Measurements from ENCODE around the gene TAAR6.
A peak's percentile ranks its signal among the peaks of the same experiment; 100 is the strongest.
"Not testable (repeated sequence)": the region's sequence is repeated elsewhere in the genome, so short reads cannot be mapped to it uniquely, and the experiment has no call there.

TAAR6 gene

GRCh38 chr6:132587424-132587823, 17.3 kb downstream of the TAAR6 start:
- no peaks in the 10 kb centered on the region for H3K9me3 ChIP-seq (ENCODE audit: control insufficient read depth, insufficient read depth, low read length)
- DNase-seq (ENCODE audit: low read depth, low spot score), result no peak
- WGBS (ENCODE audit: insufficient coverage, insufficient read length), result 100% methylated on average over 1 of the region's 2 CpGs
- H3K27me3 ChIP-seq (ENCODE audit: control insufficient read depth, insufficient read depth, low read length), result no peaks in the 10 kb centered on the region
- no peaks in the 10 kb centered on the region for H3K36me3 ChIP-seq (ENCODE audit: control insufficient read depth, insufficient read depth, low read length)
- H3K4me3 ChIP-seq (ENCODE audit: low read length), result no peak overlapping the region
- no peak overlapping the region for H3K27ac ChIP-seq (ENCODE audit: low read length)
- no peaks in the 10 kb centered on the region for H3K4me1 ChIP-seq (ENCODE audit: control insufficient read depth, insufficient read depth, low read length)

GRCh38 chr6:132589454-132589853, 19.3 kb downstream of the TAAR6 start, which contains the start of gene TAAR5:
TSS of gene TAAR5 (minus strand) at chr6:132589741. CDS start at chr6:132589686, 55 bp downstream.
- WGBS (ENCODE audit: insufficient coverage, insufficient read length), result no CpG with 5 or more reads among the region's 5 CpGs
- no peak within 1 kb of the TSS for H3K27ac ChIP-seq (ENCODE audit: low read length)

GRCh38 chr6:132590362-132590761, 20.2 kb downstream of the TAAR6 start:
- no CpG with 5 or more reads among the region's 1 CpG for WGBS (ENCODE audit: insufficient coverage, insufficient read length)
- Histone ChIP-seq H3K27me3 (ENCODE audit: control insufficient read depth, insufficient read depth, low read length) (no peaks in the 10 kb centered on the region), H3K4me3 (ENCODE audit: low read length) (no peak overlapping the region), H3K27ac (ENCODE audit: low read length) (no peak overlapping the region), H3K9me3 (ENCODE audit: control insufficient read depth, insufficient read depth, low read length) (no peaks in the 10 kb centered on the region), H3K4me1 (ENCODE audit: control insufficient read depth, insufficient read depth, low read length) (no peaks in the 10 kb centered on the region), H3K36me3 (ENCODE audit: control insufficient read depth, insufficient read depth, low read length) (no peaks in the 10 kb centered on the region)
- DNase-seq (ENCODE audit: low read depth, low spot score), result no peak

More at GRCh38 chr6:132589454-132589853, 19.3 kb downstream of the TAAR6 start, which contains the start of gene TAAR5:
- H3K9me3 ChIP-seq (ENCODE audit: control insufficient read depth, insufficient read depth, low read length), result no peaks in the 10 kb centered on the region
- no peaks in the 10 kb centered on the region for H3K36me3 ChIP-seq (ENCODE audit: control insufficient read depth, insufficient read depth, low read length)
- DNase-seq (ENCODE audit: low read depth, low spot score), result no peak
- no peaks in the 10 kb centered on the region for H3K4me1 ChIP-seq (ENCODE audit: control insufficient read depth, insufficient read depth, low read length)
- no peak within 1 kb of the TSS for H3K4me3 ChIP-seq (ENCODE audit: low read length)
- no peaks in the 10 kb centered on the region for H3K27me3 ChIP-seq (ENCODE audit: control insufficient read depth, insufficient read depth, low read length)

GRCh38 chr6:132592855-132593254, 22.7 kb downstream of the TAAR6 start:
- WGBS (ENCODE audit: insufficient coverage, insufficient read length), result no CpG with 5 or more reads among the region's 2 CpGs

GRCh38 chr6:132596201-132596600, 26.1 kb downstream of the TAAR6 start:
- Histone ChIP-seq H3K27me3 (ENCODE audit: control insufficient read depth, insufficient read depth, low read length) (no peaks in the 10 kb centered on the region), H3K4me1 (ENCODE audit: control insufficient read depth, insufficient read depth, low read length) (no peaks in the 10 kb centered on the region), H3K9me3 (ENCODE audit: control insufficient read depth, insufficient read depth, low read length) (no peaks in the 10 kb centered on the region), H3K4me3 (ENCODE audit: low read length) (no peak overlapping the region), H3K27ac (ENCODE audit: low read length) (no peak overlapping the region), H3K36me3 (ENCODE audit: control insufficient read depth, insufficient read depth, low read length) (no peaks in the 10 kb centered on the region)
- no CpG with 5 or more reads among the region's 6 CpGs for WGBS (ENCODE audit: insufficient coverage, insufficient read length)
- no peak for DNase-seq (ENCODE audit: low read depth, low spot score)

More at GRCh38 chr6:132592855-132593254, 22.7 kb downstream of the TAAR6 start:
- Histone ChIP-seq H3K27me3 (ENCODE audit: control insufficient read depth, insufficient read depth, low read length) (no peaks in the 10 kb centered on the region), H3K27ac (ENCODE audit: low read length) (no peak overlapping the region), H3K4me1 (ENCODE audit: control insufficient read depth, insufficient read depth, low read length) (no peaks in the 10 kb centered on the region), H3K9me3 (ENCODE audit: control insufficient read depth, insufficient read depth, low read length) (no peaks in the 10 kb centered on the region), H3K4me3 (ENCODE audit: low read length) (no peak overlapping the region), H3K36me3 (ENCODE audit: control insufficient read depth, insufficient read depth, low read length) (no peaks in the 10 kb centered on the region)
- no peak for DNase-seq (ENCODE audit: low read depth, low spot score)

- Histone ChIP-seq H3K9me3 (ENCODE audit: control insufficient read depth, insufficient read depth, low read length) (no peaks in the 10 kb centered on the region), H3K4me1 (ENCODE audit: control insufficient read depth, insufficient read depth, low read length) (no peaks in the 10 kb centered on the region), H3K4me3 (ENCODE audit: low read length) (no peak overlapping the region), H3K27ac (ENCODE audit: low read length) (no peak overlapping the region), H3K27me3 (ENCODE audit: control insufficient read depth, insufficient read depth, low read length) (no peaks in the 10 kb centered on the region), H3K36me3 (ENCODE audit: control insufficient read depth, insufficient read depth, low read length) (no peaks in the 10 kb centered on the region)
- peak; percentile 33 for DNase-seq (ENCODE audit: low read depth, low spot score)
- no CpG with 5 or more reads among the region's 3 CpGs for WGBS (ENCODE audit: insufficient coverage, insufficient read length)
Measured at GRCh38 chr6:132598473-132598872, 28.4 kb downstream of the TAAR6 start.

GRCh38 chr6:132600900-132601299, 30.8 kb downstream of the TAAR6 start:
- H3K4me1 ChIP-seq (ENCODE audit: control insufficient read depth, insufficient read depth, low read length); H3K36me3 ChIP-seq (ENCODE audit: control insufficient read depth, insufficient read depth, low read length); DNase-seq (ENCODE audit: low read depth, low spot score); H3K4me3 ChIP-seq (ENCODE audit: low read length); H3K27me3 ChIP-seq (ENCODE audit: control insufficient read depth, insufficient read depth, low read length); H3K27ac ChIP-seq (ENCODE audit: low read length); H3K9me3 ChIP-seq (ENCODE audit: control insufficient read depth, insufficient read depth, low read length): not testable (repeated sequence)

GRCh38 chr6:132604635-132605152, 34.6 kb downstream of the TAAR6 start:
- no peaks in the 10 kb centered on the region for H3K4me1 ChIP-seq (ENCODE audit: control insufficient read depth, insufficient read depth, low read length)
- WGBS (ENCODE audit: insufficient coverage, insufficient read length), result no CpG with 5 or more reads among the region's 8 CpGs
- no peak overlapping the region for H3K4me3 ChIP-seq (ENCODE audit: low read length)
- no peak for DNase-seq (ENCODE audit: low read depth, low spot score)
- H3K9me3 ChIP-seq (ENCODE audit: control insufficient read depth, insufficient read depth, low read length), result no peaks in the 10 kb centered on the region
- no peak overlapping the region for H3K27ac ChIP-seq (ENCODE audit: low read length)
- no peaks in the 10 kb centered on the region for H3K36me3 ChIP-seq (ENCODE audit: control insufficient read depth, insufficient read depth, low read length)
- H3K27me3 ChIP-seq (ENCODE audit: control insufficient read depth, insufficient read depth, low read length), result no peaks in the 10 kb centered on the region

GRCh38 chr6:132607544-132608233, 37.6 kb downstream of the TAAR6 start:
- Histone ChIP-seq H3K4me1 (ENCODE audit: control insufficient read depth, insufficient read depth, low read length) (no peaks in the 10 kb centered on the region), H3K9me3 (ENCODE audit: control insufficient read depth, insufficient read depth, low read length) (no peaks in the 10 kb centered on the region)

GRCh38 chr6:132611616-132612015, 41.5 kb downstream of the TAAR6 start:
- Histone ChIP-seq H3K36me3 (ENCODE audit: control insufficient read depth, insufficient read depth, low read length) (no peaks in the 10 kb centered on the region), H3K4me3 (ENCODE audit: low read length) (no peak overlapping the region), H3K27me3 (ENCODE audit: control insufficient read depth, insufficient read depth, low read length) (no peaks in the 10 kb centered on the region), H3K4me1 (ENCODE audit: control insufficient read depth, insufficient read depth, low read length) (no peaks in the 10 kb centered on the region), H3K9me3 (ENCODE audit: control insufficient read depth, insufficient read depth, low read length) (no peaks in the 10 kb centered on the region), H3K27ac (ENCODE audit: low read length) (no peak overlapping the region)
- DNase-seq (ENCODE audit: low read depth, low spot score), result no peak
- no CpG with 5 or more reads among the region's 2 CpGs for WGBS (ENCODE audit: insufficient coverage, insufficient read length)

More at GRCh38 chr6:132607544-132608233, 37.6 kb downstream of the TAAR6 start:
- Histone ChIP-seq H3K4me3 (ENCODE audit: low read length) (no peak overlapping the region), H3K27me3 (ENCODE audit: control insufficient read depth, insufficient read depth, low read length) (no peaks in the 10 kb centered on the region), H3K27ac (ENCODE audit: low read length) (no peak overlapping the region), H3K36me3 (ENCODE audit: control insufficient read depth, insufficient read depth, low read length) (no peaks in the 10 kb centered on the region)
- DNase-seq (ENCODE audit: low read depth, low spot score), result no peak
- WGBS (ENCODE audit: insufficient coverage, insufficient read length), result no CpG with 5 or more reads among the region's 5 CpGs
